A549 (cell line): ENCODE measurements around the gene BAAT. TPM values are rescaled to one million over a fixed set of nuclear protein-coding genes. Genes with fewer than 3 reads are reported as not detected.
A peak's percentile ranks its signal among the peaks of the same experiment; 100 is the strongest.

ENCODE experiments used
- ATAC-seq, 2 experiments: fragments of 200-7000 bp in 1 of 2; fragments of >200 bp in 1 of 2; cut with Nextera tagmentation in 1 of 2; cut with Tn5 transposase in 1 of 2; 3 replicates each; pipeline versions ENCODE4 v1.8.0 to v1.9.1; 2018 to 2020; ENCODE audit warnings: mild to moderate bottlenecking in 1 of 2, moderate library complexity in 1 of 2
- CTCF ChIA-PET: fragments of 300-600 bp; sonication (Branson Sonifier 250); formaldehyde crosslinking; extraction: SDS; loops from one replicate; lab custom pipeline; 2021; ENCODE audit warnings: antibody characterized with exemption, inconsistent platforms; lab: Yijun Ruan, JAX
- POLR2A ChIA-PET: fragments of 350-600 bp; formaldehyde crosslinking; extraction: SDS; loops from one replicate; lab custom pipeline; 2021; ENCODE audit warnings: antibody characterized with exemption, inconsistent platforms; lab: Yijun Ruan, JAX
- DNase-seq, 2 experiments: peaks; one replicate each; pipeline versions ENCODE4 v3.0.0 to v3.0.0-alpha.2; 2011 to 2016; ENCODE audit warnings: low read depth in 1 of 2, low spot score in 1 of 2
- FAIRE-seq: peaks from 2 replicates; lab custom pipeline; 2011; peaks lifted over from hg19 to GRCh38; lab: Jason Lieb, UNC
- H3K27ac ChIP-seq, 2 experiments: fragments of >200 bp; sonication (Bioruptor Twin); formaldehyde crosslinking; 3 replicates each; pipeline ENCODE4 v1.5.1; 2016 to 2017
- H3K4me1 ChIP-seq: fragments of >200 bp; sonication (Bioruptor Twin); formaldehyde crosslinking; 3 replicates; pipeline ENCODE4 v1.6.1; 2016
- H3K4me2 ChIP-seq: fragments of >200 bp; sonication (Bioruptor Twin); formaldehyde crosslinking; 3 replicates; pipeline ENCODE4 v1.6.1; 2016
- H3K4me3 ChIP-seq: fragments of >200 bp; sonication (Bioruptor Twin); formaldehyde crosslinking; 3 replicates; pipeline ENCODE4 v1.5.1; 2016
- H3K9me3 ChIP-seq: fragments of >200 bp; sonication (Bioruptor Twin); formaldehyde crosslinking; 3 replicates; pipeline ENCODE4 v1.6.1; 2016
- CEBPB ChIP-seq, 2 experiments: fragments of >200 bp in 1 of 2; sonication (Bioruptor Twin) in 1 of 2; formaldehyde crosslinking in 1 of 2; IDR thresholded peaks; 2 replicates each; pipeline ENCODE4 v1.6.1; 2012 to 2016
- EHMT2 ChIP-seq: fragments of 200-600 bp; sonication (generic); IDR thresholded peaks from 2 replicates; pipeline ENCODE4 v1.6.1; 2016; ENCODE audit warnings: antibody characterized with exemption, low read depth, mild to moderate bottlenecking, moderate library complexity
- EP300 ChIP-seq, 2 experiments: fragments of >200 bp; sonication (Bioruptor Twin); formaldehyde crosslinking; IDR thresholded peaks; 2 replicates in 1 of 2; 3 replicates in 1 of 2; pipeline ENCODE4 v1.6.1; 2016 to 2017
- GATA3 ChIP-seq: IDR thresholded peaks from 2 replicates; pipeline ENCODE4 v1.6.1; 2012; ENCODE audit warnings: borderline replicate concordance
- HOXA7 ChIP-seq: fragments of 250-450 bp; sonication (Bioruptor Pico); IDR thresholded peaks from 2 replicates; pipeline ENCODE4 v1.5.0; 2020; ENCODE audit warnings: mild to moderate bottlenecking, moderate library complexity
- HOXB13 ChIP-seq: fragments of 250-450 bp; sonication (Bioruptor Pico); IDR thresholded peaks from 2 replicates; pipeline ENCODE4 v1.5.0; 2020; ENCODE audit warnings: low read depth, mild to moderate bottlenecking, moderate library complexity
- HOXB5 ChIP-seq: fragments of 250-450 bp; sonication (Bioruptor Pico); IDR thresholded peaks from 2 replicates; pipeline ENCODE4 v1.5.0; 2020; ENCODE audit warnings: mild to moderate bottlenecking, moderate library complexity
- JUNB ChIP-seq: fragments of >200 bp; sonication (Bioruptor Twin); formaldehyde crosslinking; IDR thresholded peaks from 2 replicates; pipeline ENCODE4 v1.6.1; 2016
- KDM1A ChIP-seq: fragments of 200-600 bp; sonication (generic); IDR thresholded peaks from 2 replicates; pipeline ENCODE4 v1.6.1; 2016; ENCODE audit warnings: low read depth, mild to moderate bottlenecking
- NFE2L2 ChIP-seq: fragments of 150-350 bp; conservative IDR thresholded peaks from 2 replicates; pipeline ENCODE4 v1.6.1; 2014; ENCODE audit warnings: low read length
- PBX3 ChIP-seq: IDR thresholded peaks from 2 replicates; pipeline ENCODE4 v1.6.1; 2012
- PHF8 ChIP-seq: fragments of 200-600 bp; sonication (generic); IDR thresholded peaks from 2 replicates; pipeline ENCODE4 v1.6.1; 2016; ENCODE audit warnings: low read depth, mild to moderate bottlenecking, antibody characterized with exemption, moderate library complexity, borderline replicate concordance
- WGBS: methylation state at CpG from one replicate; pipeline ENCODE4 v1.1.6; 2017; ENCODE audit errors: missing lambda C conversion rate; 5-methylcytosine and 5-hydroxymethylcytosine counted together
- polyA plus RNA-seq, 4 experiments: library from polyadenylated mRNA; depleted of rRNA in 3 of 4; stranded (reverse); fragments of >200 nt; fragmentation: RNase III in 1 of 4; extraction: RNeasy Plus Mini Kit Qiagen cat#74134 plus additional on column Dnase treatment in 1 of 4; gene quantifications; 2 replicates in 3 of 4; 3 replicates in 1 of 4; pipeline ENCODE4 v1.2.3, GENCODE V29; 2011 to 2017
- TF ChIP-seq, protein P1 (sequence below): fragments of 450-650 bp; IDR thresholded peaks from 2 replicates; pipeline ENCODE4 v1.6.1; 2014; ENCODE audit warnings: antibody characterized with exemption

Gene BAAT
- polyA plus RNA-seq, 2 of the 4 experiments (the other 2 are of a cell fraction): 9.1 to 13.6 TPM

DNA sequence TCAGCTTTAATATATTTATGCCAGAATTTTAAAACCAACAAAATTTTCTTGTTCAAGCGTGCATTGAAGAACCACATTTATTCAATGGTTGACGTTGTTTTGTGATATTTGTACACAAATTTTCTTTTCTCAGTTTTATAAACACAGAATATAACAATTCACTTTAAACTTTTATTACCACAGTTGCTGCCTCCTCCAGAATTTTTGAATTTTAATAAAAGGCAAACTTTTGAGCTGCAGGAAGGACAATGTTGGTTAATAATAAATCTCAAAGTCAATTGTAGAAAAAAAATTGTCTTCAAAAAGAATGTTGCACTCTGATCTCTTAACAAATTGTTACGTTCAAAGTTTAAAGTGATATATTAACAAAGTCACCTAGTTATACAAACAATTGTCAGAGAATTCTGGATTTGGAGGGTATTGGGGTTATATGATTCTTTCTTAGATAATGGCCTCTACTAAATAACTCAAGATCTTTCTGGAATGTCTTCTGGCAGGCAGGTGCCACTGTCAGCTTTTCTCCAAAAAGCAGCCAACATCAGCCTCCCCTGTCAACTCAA is 60.5 kb downstream of the BAAT start:
- WGBS: 7% methylated on average over 3 of the region's 3 CpGs
- TF ChIP-seq EP300 (IDR thresholded peaks at IDR 0.05) (no peak; a peak in 2 of 5 replicates), JUNB (0 out of 2 replicates have a peak, but pooled peaks have one; percentile 7)
- TF ChIP-seq, all 56 proteins: peak for 1
- peak; percentile 23 for FAIRE-seq
- H3K9me3 ChIP-seq: no peaks in the 10 kb centered on the region
- CTCF ChIA-PET: interaction anchor here (0.7 to 7.4 kb wide), 7 partner anchors 9 to 206 kb away, joined by 3 to 39 read pairs (median 6); no protein-coding TSS in a partner anchor
- peak overlapping the region; percentile 92 for H3K27ac ChIP-seq
- DNase-seq: peak in 1 of 2 experiments; percentile 49
- no peak overlapping the region for H3K4me3 ChIP-seq
- H3K4me2 ChIP-seq: peak overlapping the region; percentile 59
- POLR2A ChIA-PET: interaction anchor here (0.7 to 1.4 kb wide), 7 partner anchors 30 to 722 kb away, joined by 3 to 8 read pairs (median 4); partner anchors contain the start of genes MRPL50 and ZNF189
- ATAC-seq: peak in 1 of 2 experiments; percentile 18; a peak in 1 of 6 replicates
- peaks cover 51% of the 10 kb centered on the region for H3K4me1 ChIP-seq

- Histone ChIP-seq H3K4me1 (peaks cover 47% of the 10 kb centered on the region), H3K27ac (peak overlapping the region; percentile 83 to 92), H3K4me3 (no peak overlapping the region), H3K9me3 (no peaks in the 10 kb centered on the region), H3K4me2 (peak overlapping the region; percentile 59; the same call in 2 of the 3 replicates)
- no peak for DNase-seq
- no peak for ATAC-seq
- POLR2A ChIA-PET: no interaction called here
- CTCF ChIA-PET: interaction anchor here (3.9 to 7.4 kb wide), 2 partner anchors 12 to 65 kb away, joined by 14 to 39 read pairs; no protein-coding TSS in a partner anchor
- TF ChIP-seq PHF8 (no peak), PBX3 (no peak), EHMT2 (no peak), EP300 (IDR thresholded peaks at IDR 0.05) (no peak), NFE2L2 (no peak), CEBPB (IDR thresholded peaks at IDR 0.05) (no peak), GATA3 (no peak), HOXB13 (CRISPR knock-in tag) (no peak), JUNB (no peak)
- no peak for FAIRE-seq
- 84% methylated on average over 3 of the region's 3 CpGs for WGBS
Observed at GRCh38 chr9:101323129-101323528, 61.7 kb downstream of the BAAT start.

- FAIRE-seq: no peak
- H3K27ac ChIP-seq: peak overlapping the region; percentile 82 to 84
- TF ChIP-seq KDM1A (no peak), HOXA7 (CRISPR knock-in tag) (no peak)
- TF ChIP-seq, protein P1, sequence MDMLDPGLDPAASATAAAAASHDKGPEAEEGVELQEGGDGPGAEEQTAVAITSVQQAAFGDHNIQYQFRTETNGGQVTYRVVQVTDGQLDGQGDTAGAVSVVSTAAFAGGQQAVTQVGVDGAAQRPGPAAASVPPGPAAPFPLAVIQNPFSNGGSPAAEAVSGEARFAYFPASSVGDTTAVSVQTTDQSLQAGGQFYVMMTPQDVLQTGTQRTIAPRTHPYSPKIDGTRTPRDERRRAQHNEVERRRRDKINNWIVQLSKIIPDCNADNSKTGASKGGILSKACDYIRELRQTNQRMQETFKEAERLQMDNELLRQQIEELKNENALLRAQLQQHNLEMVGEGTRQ: no peak
- TF ChIP-seq, all 56 proteins: peak for 0
- POLR2A ChIA-PET: no interaction called here
- ATAC-seq (no peak), DNase-seq (no peak)
- Histone ChIP-seq H3K4me1 (peaks cover 32% of the 10 kb centered on the region), H3K9me3 (no peaks in the 10 kb centered on the region), H3K4me3 (no peak overlapping the region), H3K4me2 (no peak overlapping the region)
- CTCF ChIA-PET: interaction anchor here (0.8 to 2.9 kb wide), 2 partner anchors 58 to 70 kb away, joined by 3 to 38 read pairs; no protein-coding TSS in a partner anchor
Observed at GRCh38 chr9:101317735-101318134, 67.1 kb downstream of the BAAT start.

DNA sequence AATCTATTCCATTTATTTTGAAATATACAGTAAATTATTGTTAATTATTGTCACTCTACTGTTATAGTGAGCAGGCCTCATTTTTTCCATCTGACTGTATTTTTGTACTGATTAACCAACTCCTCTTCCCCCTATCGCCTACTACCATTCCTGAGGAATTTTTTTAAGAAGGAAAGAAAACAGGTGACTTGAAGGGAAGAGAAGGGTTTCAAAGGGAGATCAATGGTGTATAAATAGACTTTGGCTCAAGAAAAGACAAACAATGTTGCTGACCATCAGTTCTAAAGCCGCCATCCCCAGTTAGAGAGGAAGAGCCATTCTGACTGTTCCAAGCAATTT is 69.7 kb downstream of the BAAT start:
- peak overlapping the region; percentile 82 to 84 for H3K27ac ChIP-seq
- DNase-seq: peak in 1 of 2 experiments; percentile 42
- peaks cover 42% of the 10 kb centered on the region for H3K4me1 ChIP-seq
- H3K9me3 ChIP-seq: no peaks in the 10 kb centered on the region
- CTCF ChIA-PET: interaction anchor here (0.6 to 3.9 kb wide), 9 partner anchors 11 to 714 kb away, joined by 3 to 62 read pairs (median 4); no protein-coding TSS in a partner anchor
- peak in 1 of 2 experiments; percentile 14; a peak in 2 of 6 replicates for ATAC-seq
- H3K4me3 ChIP-seq: no peak overlapping the region
- TF ChIP-seq HOXB5 (CRISPR knock-in tag): no peak
- peak overlapping the region; percentile 65 for H3K4me2 ChIP-seq
- whole genome bisulfite sequencing: 19% methylated on average over 2 of the region's 2 CpGs
- POLR2A ChIA-PET: interaction anchor here (0.6 to 1.9 kb wide), 2 partner anchors 57 to 83 kb away, joined by 6 to 7 read pairs; partner anchors contain the start of genes MRPL50 and ZNF189
- no peak for FAIRE-seq
